ENCODE measurements around the gene FYB1. TPM values are rescaled to one million over a fixed set of nuclear protein-coding genes. Genes with fewer than 3 reads are reported as not detected.

Gene FYB1
- not detected in 2 replicates for total RNA-seq (2014; rRNA removed; shearing (Covaris generic))
- polyA plus RNA-seq (2016; fragmentation: Nextera tagmentation; extraction: Ambion mirVana): not detected in 2 replicates
- long read RNA-seq: 0 reads

GRCh38 chr5:39219437-39219836 is at the start of gene FYB1:
Gene FYB1 (minus strand): TSS chr5:39219563. CDS start chr5:39202960, 16,603 bp downstream.
- TF ChIP-seq NANOG (IDR thresholded peaks at IDR 0.05; ENCODE audit: borderline replicate concordance) (no peak), EZH2 (IDR thresholded peaks at IDR 0.05; ENCODE audit: low read depth, unreplicated experiment) (no peak), JUNB (IDR thresholded peaks at IDR 0.05; ENCODE audit: unreplicated experiment) (no peak), REST (IDR thresholded peaks at IDR 0.05; ENCODE audit: unreplicated experiment) (no peak), ZNF331 (CRISPR knock-in tag; IDR thresholded peaks at IDR 0.05; ENCODE audit: low read depth) (no peak), STAT1 (IDR thresholded peaks at IDR 0.05; ENCODE audit: unreplicated experiment) (no peak), ZNF462 (CRISPR knock-in tag; IDR thresholded peaks at IDR 0.05) (no peak), CREB1 (CRISPR knock-in tag; IDR thresholded peaks at IDR 0.05; ENCODE audit: low read depth) (no peak), POLR2AphosphoS5 (IDR thresholded peaks at IDR 0.05; ENCODE audit: low read depth) (no peak), ZNF114 (CRISPR knock-in tag; IDR thresholded peaks at IDR 0.05) (no peak), ETS1 (IDR thresholded peaks at IDR 0.05) (no peak), EZH2phosphoT487 (IDR thresholded peaks at IDR 0.05; ENCODE audit: unreplicated experiment) (no peak)
- no peak within 1 kb of the TSS for H3K27ac Mint-ChIP-seq

More at GRCh38 chr5:39219437-39219836, at the start of gene FYB1:
- ATAC-seq (no peak), DNase-seq (ENCODE audit: low spot score) (no peak)
- no peak within 1 kb of the TSS for H3K4me2 ChIP-seq
- peak within 1 kb of the TSS; percentile 14; the same call in 1 of the 2 replicates for H2AFZ ChIP-seq
- H3K9me2 ChIP-seq (ENCODE audit: insufficient read depth): no peaks in the 10 kb centered on the region
- H3K9me3 Mint-ChIP-seq: no peaks in the 10 kb centered on the region
- H3K27me3 ChIP-seq (ENCODE audit: insufficient read depth): no peaks in the 10 kb centered on the region
- H3F3A ChIP-seq (replicated peaks; ENCODE audit: low read depth): no peaks in the 10 kb centered on the region
- H3K36me3 ChIP-seq (ENCODE audit: insufficient read depth): no peaks in the 10 kb centered on the region
- H4K20me1 ChIP-seq (replicated peaks; ENCODE audit: insufficient read depth): no peaks in the 10 kb centered on the region
- H3K4me3 ChIP-seq: no peak within 1 kb of the TSS
- H3K79me2 ChIP-seq (replicated peaks; ENCODE audit: insufficient read depth): no peaks in the 10 kb centered on the region
- no peak within 1 kb of the TSS for H3K27ac ChIP-seq (ENCODE audit: low read depth)
- peaks cover 7% of the 10 kb centered on the region; the same call in 2 of the 3 replicates for H3K4me1 Mint-ChIP-seq
- H3K4me3 Mint-ChIP-seq: no peak within 1 kb of the TSS
- H3K27me3 Mint-ChIP-seq (ENCODE audit: insufficient read depth, low read depth, poor library complexity): peaks cover 3% of the 10 kb centered on the region
- H3K4me1 ChIP-seq (ENCODE audit: insufficient read depth): no peaks in the 10 kb centered on the region
- H3K36me3 Mint-ChIP-seq (ENCODE audit: low read depth): no peaks in the 10 kb centered on the region

Measured in GM23338 (cell line).